Right ventricle myocardium superior (tissue), 1 donor: ENCODE data around the gene SLC39A13. TPM values are rescaled to one million over a fixed set of nuclear protein-coding genes. Genes with fewer than 3 reads are reported as not detected.

ENCODE experiments used
- ATAC-seq: fragments of 200-7000 bp; cut with Tn5 transposase; one replicate; pipeline ENCODE4 v1.9.1; 2020; ENCODE audit warnings: mild to moderate bottlenecking; ENCODE audit not compliant: poor library complexity
- DNase-seq: peaks from one replicate; pipeline ENCODE4 v3.0.0-alpha.2; 2020
- intact Hi-C: fragments of 100-400 bp; cut with DNase I; formaldehyde crosslinking; loops from one replicate; pipeline ENCODE4 v1.11.2; 2022
- long read RNA-seq: library from polyadenylated mRNA; unstranded; transcript quantifications from one replicate; pipeline ENCODE4 v2.0.0, GENCODE V29; 2021
- total RNA-seq: library from RNA; stranded (reverse); fragmentation: NEBNext Ultra II Directional; extraction: Animal tissue kit (Norgen Biotek cat#: 25700); gene quantifications from one replicate; pipeline ENCODE4 v1.2.1, GENCODE V29; 2021
- donor health status: DM: no; HTN: yes; CAD: no; lungs with severe emphysema.

SLC39A13 gene
- 34.5 TPM for total RNA-seq
- long read RNA-seq, partial matches to known transcripts = 41 of 297 reads
- long read RNA-seq, other reads (novel, unspliced or antisense) = 254 of 297 reads

- intact Hi-C loops = no loop called here
These were observed at the start of gene SLC39A13 for GRCh38 chr11:47407746-47408590. Gene SLC39A13 (plus strand): TSS chr11:47408590. CDS start chr11:47410095, 1,505 bp downstream.

DNA sequence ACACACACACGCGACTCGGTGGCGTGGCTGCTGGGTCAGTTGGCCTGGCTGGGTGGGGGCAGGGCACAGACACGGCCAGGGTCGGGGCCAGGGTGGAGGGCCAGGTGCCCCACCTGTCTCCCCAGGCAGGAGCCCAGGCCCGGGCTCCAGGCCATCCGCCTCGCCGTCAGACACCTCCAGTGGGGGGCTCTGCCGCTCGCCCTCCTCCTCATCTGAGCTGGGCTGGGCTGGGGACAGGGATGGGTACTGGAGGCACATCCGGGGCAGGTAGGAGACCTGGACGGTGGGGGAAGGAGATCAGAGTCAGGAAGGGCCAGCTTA is 49.7 kb upstream of the SLC39A13 start:
- ATAC-seq = no peak
- intact Hi-C loops = loop anchor here (5.0 to 10.0 kb wide), 2 partner anchors 104 to 181 kb away; partner anchors contain the start of genes ARFGAP2 and NR1H3
- no peak for DNase-seq

More at GRCh38 chr11:47407746-47408590, at the start of gene SLC39A13:
- peak; percentile 95 for DNase-seq
- peak; percentile 93 for ATAC-seq

DNA sequence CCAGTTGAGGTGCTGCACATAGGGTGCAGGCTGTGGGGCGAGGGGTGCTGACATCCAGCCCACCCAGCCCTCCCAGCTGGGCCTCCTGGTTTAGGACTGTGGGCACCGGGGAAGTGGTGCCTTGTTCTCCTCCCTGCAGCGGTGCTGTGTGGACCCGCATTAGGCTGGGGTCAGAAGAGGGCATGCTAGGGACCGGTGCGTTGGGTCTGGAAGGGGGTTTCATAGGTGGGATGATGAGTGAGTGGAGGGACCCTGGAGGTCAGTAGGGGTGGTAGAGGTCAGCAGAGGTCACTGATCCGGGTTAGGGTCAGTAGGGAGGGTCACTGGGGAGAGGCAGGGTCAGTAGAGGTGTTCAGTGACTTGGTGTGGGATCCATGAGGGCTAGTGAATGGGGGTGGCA is 49.2 kb upstream of the SLC39A13 start:
- DNase-seq (no peak), ATAC-seq (no peak)
- intact Hi-C loops = loop anchor here (5.0 to 10.0 kb wide), 2 partner anchors 104 to 182 kb away; partner anchors contain the start of genes ARFGAP2 and NR1H3

DNA sequence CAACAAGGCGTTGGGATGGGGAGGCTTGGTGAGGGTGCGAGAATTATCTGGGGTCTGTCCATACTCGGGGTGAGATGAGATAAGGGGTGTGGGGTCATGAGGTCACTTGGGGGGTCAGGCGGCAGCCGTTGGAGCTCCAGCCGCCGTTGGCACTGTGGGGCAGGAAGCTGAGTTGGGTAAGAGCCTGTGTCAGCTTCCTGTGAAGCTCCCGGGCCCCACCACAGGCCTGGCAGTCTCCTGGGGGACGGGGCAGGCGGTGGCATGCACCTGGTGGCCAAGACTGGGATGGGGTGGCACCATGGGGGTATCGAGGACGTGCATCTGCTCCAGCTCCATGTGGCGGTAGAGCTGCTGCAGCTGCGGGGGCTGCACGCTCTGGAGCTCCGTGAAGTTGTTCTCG is 48.8 kb upstream of the SLC39A13 start:
- DNase-seq (no peak), ATAC-seq (no peak)
- intact Hi-C loops = loop anchor here (5.0 to 10.0 kb wide), 2 partner anchors 105 to 182 kb away; partner anchors contain the start of genes ARFGAP2 and NR1H3

- intact Hi-C loops = no loop called here
- DNase-seq = no peak
- no peak for ATAC-seq
These were observed 48.0 kb upstream of the SLC39A13 start for GRCh38 chr11:47360341-47360740.

DNA sequence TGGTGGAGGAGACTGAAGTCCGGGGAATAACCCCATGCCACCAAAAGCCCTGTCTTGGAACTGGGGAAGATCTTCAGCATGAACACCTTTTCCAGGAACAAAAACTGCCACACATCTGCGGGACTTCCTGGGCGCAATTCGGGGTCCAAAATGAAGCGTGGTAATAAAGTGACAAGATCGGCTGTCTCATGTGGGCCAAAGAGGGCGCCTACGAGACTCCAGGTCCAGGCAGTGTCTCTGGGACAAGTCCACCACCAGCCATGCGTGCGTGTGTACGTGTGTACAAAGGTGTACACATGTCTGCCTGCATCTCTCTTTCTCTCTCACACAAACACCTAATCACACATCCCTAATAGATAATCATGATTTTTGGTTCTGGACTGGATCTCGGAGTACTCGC is 47.0 kb upstream of the SLC39A13 start:
- intact Hi-C loops = no loop called here
- no peak for ATAC-seq
- DNase-seq = no peak

DNA sequence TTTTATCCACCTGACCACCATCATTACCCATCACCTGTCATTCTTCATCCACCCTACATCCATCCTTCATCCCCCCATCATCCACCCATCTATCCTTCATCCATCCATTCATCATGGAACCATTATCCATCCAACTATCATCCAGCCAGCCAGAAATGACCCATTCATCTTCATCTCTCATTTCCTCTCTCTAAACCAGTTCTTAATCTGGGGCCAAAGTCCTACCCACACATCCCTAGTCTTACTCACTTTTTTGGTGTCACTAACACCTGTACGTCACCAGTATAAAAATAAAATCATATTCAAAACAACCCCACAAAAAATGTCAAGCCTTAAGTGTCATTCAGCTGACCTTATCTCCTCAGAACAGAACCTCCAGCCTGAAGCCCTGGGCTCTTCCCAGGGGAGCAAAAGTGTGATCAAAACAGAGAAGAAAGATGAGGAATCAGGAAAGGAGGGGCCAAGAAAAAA is 42.3 kb upstream of the SLC39A13 start:
- intact Hi-C loops = no loop called here
- no peak for DNase-seq
- ATAC-seq = no peak

GRCh38 chr11:47369676-47370075 is 38.7 kb upstream of the SLC39A13 start:
- intact Hi-C loops = loop anchor here (10.0 kb wide), 1 partner anchor 485 kb away; no protein-coding TSS in a partner anchor
- ATAC-seq = no peak
- no peak for DNase-seq

- DNase-seq (no peak), ATAC-seq (no peak)
- intact Hi-C loops = loop anchor here (10.0 kb wide), 1 partner anchor 482 kb away; no protein-coding TSS in a partner anchor
These were observed 36.0 kb upstream of the SLC39A13 start for GRCh38 chr11:47372422-47372821.

DNA sequence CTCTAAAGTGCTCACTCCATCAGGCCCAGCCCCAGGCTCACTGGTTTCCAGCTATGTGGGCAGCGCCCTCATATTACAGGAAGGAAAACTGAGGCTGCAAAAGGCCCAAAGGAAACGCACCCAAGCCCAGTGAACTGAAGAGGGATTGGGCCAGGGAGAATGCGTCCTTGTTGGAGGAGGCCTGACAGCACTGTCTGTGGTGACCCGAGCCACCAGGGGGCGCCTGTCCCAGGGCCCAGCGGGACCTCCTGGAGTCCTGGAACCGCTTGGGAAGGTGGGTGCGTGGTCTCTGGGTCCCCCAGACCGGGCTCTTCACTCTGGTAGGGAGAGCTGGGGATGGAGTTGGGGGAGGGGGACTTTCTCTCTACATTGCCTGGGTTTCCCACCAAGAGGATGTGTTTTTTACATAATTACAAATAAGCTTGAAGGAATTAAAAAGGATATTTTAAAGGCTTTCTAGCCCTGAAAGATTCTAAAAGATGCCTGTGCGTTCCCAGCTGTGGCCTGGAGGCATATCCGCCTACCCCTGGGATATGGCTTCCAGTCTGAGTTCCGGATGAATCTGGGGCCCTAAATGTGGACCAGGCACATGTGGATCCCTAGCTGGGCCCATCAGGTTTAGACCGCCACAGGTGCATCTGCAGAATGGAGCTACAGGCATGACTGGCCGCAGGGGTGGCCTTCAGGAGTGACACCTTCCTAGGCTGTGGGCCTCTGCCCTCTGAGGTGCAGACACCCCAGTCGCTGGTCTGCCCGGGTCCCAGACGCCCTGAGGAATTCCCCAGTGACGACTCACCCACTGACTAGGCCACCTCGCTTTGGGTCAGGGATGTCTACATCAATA is 34.3 kb upstream of the SLC39A13 start:
- ATAC-seq (peak; percentile 82), DNase-seq (peak; percentile 92)
- intact Hi-C loops = loop anchor here (10.0 kb wide), 1 partner anchor 481 kb away; no protein-coding TSS in a partner anchor

- ATAC-seq (no peak), DNase-seq (no peak)
- intact Hi-C loops = loop anchor here (5.0 to 10.0 kb wide), 2 partner anchors 78 to 480 kb away; no protein-coding TSS in a partner anchor
These were observed 33.7 kb upstream of the SLC39A13 start for GRCh38 chr11:47374720-47375019.

DNA sequence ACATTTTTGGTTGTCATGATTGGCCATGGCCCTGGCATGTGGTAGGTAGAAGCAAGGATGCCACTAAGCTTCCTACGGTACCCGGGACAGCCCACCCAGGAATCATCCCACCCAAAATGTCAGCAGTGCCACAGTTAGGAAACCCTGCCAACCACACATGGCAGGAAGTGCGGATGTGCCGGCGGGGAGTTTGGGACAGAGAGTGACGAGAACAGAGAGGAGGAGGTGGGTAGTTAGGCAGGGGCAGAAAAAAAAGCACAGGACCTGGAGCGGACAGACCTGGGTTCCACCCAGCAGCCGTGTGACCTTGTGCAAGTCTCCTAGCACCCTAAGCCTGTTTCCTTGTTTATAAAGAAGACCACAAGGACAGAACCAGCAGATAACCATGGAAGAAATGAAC is 33.4 kb upstream of the SLC39A13 start:
- intact Hi-C loops = loop anchor here (5.0 to 10.0 kb wide), 2 partner anchors 77 to 480 kb away; no protein-coding TSS in a partner anchor
- ATAC-seq (no peak), DNase-seq (no peak)

GRCh38 chr11:47375546-47376085 is 32.8 kb upstream of the SLC39A13 start:
- DNase-seq (no peak), ATAC-seq (no peak)
- intact Hi-C loops = loop anchor here (5.0 to 10.0 kb wide), 2 partner anchors 77 to 479 kb away; no protein-coding TSS in a partner anchor

GRCh38 chr11:47376107-47376524 is 32.3 kb upstream of the SLC39A13 start:
- ATAC-seq (no peak), DNase-seq (no peak)
- intact Hi-C loops = loop anchor here (5.0 to 10.0 kb wide), 2 partner anchors 76 to 479 kb away; no protein-coding TSS in a partner anchor

- intact Hi-C loops = loop anchor here (5.0 to 10.0 kb wide), 2 partner anchors 76 to 478 kb away; no protein-coding TSS in a partner anchor
- DNase-seq (peak; percentile 81), ATAC-seq (peak; percentile 39)
These were observed 31.6 kb upstream of the SLC39A13 start for GRCh38 chr11:47376525-47377371.

GRCh38 chr11:47377571-47378009 is 30.8 kb upstream of the SLC39A13 start:
- DNase-seq = peak; percentile 55
- peak; percentile 30 for ATAC-seq
- intact Hi-C loops = loop anchor here (5.0 to 10.0 kb wide), 2 partner anchors 75 to 477 kb away; no protein-coding TSS in a partner anchor
